ENCODE data around the gene WAPL. TPM values are rescaled to one million over a fixed set of nuclear protein-coding genes. Genes with fewer than 3 reads are reported as not detected.

Gene WAPL
- total RNA-seq, 1 donor from 2014 or later, result 43.2 TPM

DNA sequence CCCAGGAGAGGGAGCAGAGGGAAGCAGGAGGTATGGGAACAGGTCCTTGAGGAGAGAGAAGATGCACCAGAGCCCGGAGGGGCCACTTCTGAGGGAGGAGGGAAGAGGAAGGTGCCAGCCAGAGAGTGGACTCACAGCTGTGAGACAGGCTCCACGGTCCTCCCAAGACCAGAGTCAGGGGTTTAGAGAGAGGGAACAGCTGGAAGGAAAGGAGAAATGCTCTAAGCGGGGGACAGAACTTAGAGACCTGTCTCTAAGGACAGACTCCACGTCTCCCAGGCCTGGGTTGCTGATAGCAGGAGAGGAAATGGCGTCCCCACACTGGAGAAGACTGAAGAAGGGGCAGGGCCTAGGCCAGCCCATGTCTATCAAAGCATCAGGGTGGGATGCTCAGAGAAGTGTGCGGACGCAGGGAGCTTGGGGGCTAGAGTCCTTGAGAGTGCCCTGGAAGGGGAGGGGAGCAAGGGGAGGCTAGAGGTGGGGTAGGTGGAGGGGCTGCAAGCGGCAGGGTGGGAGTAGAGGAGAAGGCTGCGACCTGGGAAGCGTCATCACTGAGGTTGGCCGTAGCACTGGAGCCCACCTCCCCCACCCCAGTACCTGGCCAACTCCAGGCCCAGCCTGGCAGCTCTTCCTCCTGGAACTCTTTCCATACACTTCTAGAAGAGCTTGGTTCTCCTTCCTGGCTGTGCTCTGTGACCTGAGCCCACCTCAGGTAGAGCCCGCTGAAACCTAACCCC lies 129.4 kb downstream of the WAPL start:
- Histone ChIP-seq H3K27me3 (ENCODE audit: insufficient read depth, low read length) (peaks cover 12% of the 10 kb centered on the region), H3K4me3 (ENCODE audit: insufficient read depth, low read depth, low read length) (no peak overlapping the region), H3K36me3 (ENCODE audit: insufficient read depth, low read length) (no peaks in the 10 kb centered on the region), H3K27ac (ENCODE audit: low read depth, low read length) (no peak overlapping the region), H3K9ac (ENCODE audit: low read length) (no peak overlapping the region), H3K9me3 (ENCODE audit: insufficient read depth, low read depth, low read length) (no peaks in the 10 kb centered on the region), H3K4me2 (ENCODE audit: low read length) (no peak overlapping the region), H2AFZ (ENCODE audit: low read depth, low read length) (no peak overlapping the region), H4K20me1 (ENCODE audit: insufficient read depth, low read length) (no peaks in the 10 kb centered on the region), H3K79me2 (ENCODE audit: insufficient read depth, low read length) (no peaks in the 10 kb centered on the region), H3K4me1 (ENCODE audit: insufficient read depth, low read length) (peaks cover 4% of the 10 kb centered on the region)
- Mint-ChIP-seq H3K27me3 (ENCODE audit: low read depth, unreplicated experiment) (peaks cover 47% of the 10 kb centered on the region), H3K4me1 (ENCODE audit: low read depth, unreplicated experiment) (no peaks in the 10 kb centered on the region), H3K36me3 (ENCODE audit: low read depth, unreplicated experiment) (no peaks in the 10 kb centered on the region), H3K4me3 (ENCODE audit: unreplicated experiment) (no peak overlapping the region), H3K9me3 (ENCODE audit: unreplicated experiment) (peaks cover 3% of the 10 kb centered on the region), H3K27ac (ENCODE audit: unreplicated experiment) (peak overlapping the region; percentile 53)
- FAIRE-seq (no peak), DNase-seq (ENCODE audit: low read depth) (no peak)
- TF ChIP-seq CTCF (IDR thresholded peaks at IDR 0.05; ENCODE audit: insufficient read depth, low read depth, low read length) (no peak), EZH2 (IDR thresholded peaks at IDR 0.05; ENCODE audit: insufficient read depth, low read length) (no peak)

DNA sequence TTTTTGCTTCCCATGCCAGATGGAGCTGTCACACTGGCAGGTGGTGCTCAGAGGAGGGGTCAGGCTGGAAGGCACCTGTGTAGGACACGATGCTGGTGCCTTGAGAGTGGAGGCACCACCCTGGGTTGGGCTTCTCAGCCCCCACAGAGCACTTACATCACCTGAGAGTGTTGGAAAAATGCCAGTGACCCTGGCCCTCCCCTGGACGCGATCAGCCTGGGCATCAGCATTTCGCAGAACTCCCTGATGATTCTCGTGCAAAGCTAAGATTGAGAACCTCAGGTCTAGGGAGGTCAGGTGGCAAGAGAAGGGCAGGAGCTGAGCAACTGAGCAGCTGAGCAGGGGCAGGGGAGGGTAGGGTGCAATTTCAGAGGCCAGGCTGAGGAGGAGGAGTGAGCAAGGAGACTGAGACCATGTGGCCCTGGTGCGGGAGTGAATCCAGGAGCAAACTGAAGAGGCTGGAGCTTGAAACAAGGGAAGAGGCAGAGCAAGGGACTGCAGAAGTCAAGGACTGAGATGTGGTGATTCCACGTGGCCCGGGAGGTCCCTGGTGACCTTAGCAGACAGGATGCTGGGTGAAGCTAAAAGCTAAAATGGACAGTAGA lies 130.3 kb downstream of the WAPL start:
- FAIRE-seq, result no peak
- TF ChIP-seq EZH2 (IDR thresholded peaks at IDR 0.05; ENCODE audit: insufficient read depth, low read length), result no peak
- no peak for TF ChIP-seq CTCF (IDR thresholded peaks at IDR 0.05; ENCODE audit: insufficient read depth, low read depth, low read length)
- no peak overlapping the region for H2AFZ ChIP-seq (ENCODE audit: low read depth, low read length)
- no peaks in the 10 kb centered on the region for H3K9me3 ChIP-seq (ENCODE audit: insufficient read depth, low read depth, low read length)
- H3K9ac ChIP-seq (ENCODE audit: low read length), result no peak overlapping the region
- DNase-seq (ENCODE audit: low read depth), result no peak
- peaks cover 45% of the 10 kb centered on the region for H3K27me3 Mint-ChIP-seq (ENCODE audit: low read depth, unreplicated experiment)
- peak overlapping the region; percentile 5 for H3K27ac Mint-ChIP-seq (ENCODE audit: unreplicated experiment)
- H3K4me1 ChIP-seq (ENCODE audit: insufficient read depth, low read length), result peaks cover 4% of the 10 kb centered on the region
- no peak overlapping the region for H3K4me3 ChIP-seq (ENCODE audit: insufficient read depth, low read depth, low read length)
- no peaks in the 10 kb centered on the region for H3K36me3 ChIP-seq (ENCODE audit: insufficient read depth, low read length)
- no peak overlapping the region for H3K4me2 ChIP-seq (ENCODE audit: low read length)
- H3K4me3 Mint-ChIP-seq (ENCODE audit: unreplicated experiment), result no peak overlapping the region
- H3K36me3 Mint-ChIP-seq (ENCODE audit: low read depth, unreplicated experiment), result no peaks in the 10 kb centered on the region
- H3K27me3 ChIP-seq (ENCODE audit: insufficient read depth, low read length), result peaks cover 12% of the 10 kb centered on the region
- peaks cover 3% of the 10 kb centered on the region for H3K9me3 Mint-ChIP-seq (ENCODE audit: unreplicated experiment)
- H3K79me2 ChIP-seq (ENCODE audit: insufficient read depth, low read length), result no peaks in the 10 kb centered on the region
- H3K4me1 Mint-ChIP-seq (ENCODE audit: low read depth, unreplicated experiment), result no peaks in the 10 kb centered on the region
- H4K20me1 ChIP-seq (ENCODE audit: insufficient read depth, low read length), result no peaks in the 10 kb centered on the region
- H3K27ac ChIP-seq (ENCODE audit: low read depth, low read length), result no peak overlapping the region
